ENCODE data around the gene ATAD3A.
A peak's percentile ranks its signal among the peaks of the same experiment; 100 is the strongest.
"Not testable (repeated sequence)": the region's sequence is repeated elsewhere in the genome, so short reads cannot be mapped to it uniquely, and the experiment has no call there.

The ATAD3A gene

DNA sequence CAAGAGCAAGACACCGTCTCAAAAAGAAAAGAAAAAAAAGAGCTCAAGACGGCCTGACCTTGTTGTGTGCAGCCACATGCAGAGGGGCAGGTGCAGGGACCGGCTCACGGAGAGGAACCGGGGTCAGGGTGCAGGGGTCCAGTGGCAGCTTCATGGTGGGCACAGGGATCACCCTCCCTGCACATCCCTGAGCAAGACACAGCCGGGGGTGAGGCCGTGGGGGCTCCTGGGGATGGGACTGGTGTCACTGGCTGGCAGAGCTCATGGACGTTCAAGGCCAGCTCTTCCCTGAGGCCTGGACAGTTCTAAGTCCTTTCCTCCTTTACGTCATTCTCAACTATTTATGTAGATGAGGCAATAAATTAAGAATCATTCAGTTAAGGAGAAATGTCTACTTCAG is 35.0 kb downstream of the ATAD3A start:
- no peak for DNase-seq
- H3K36me3 Mint-ChIP-seq = peaks cover 9% of the 10 kb centered on the region
- H3K27ac Mint-ChIP-seq = no peak overlapping the region
- no peaks in the 10 kb centered on the region for H3K4me1 Mint-ChIP-seq
- H3K27me3 Mint-ChIP-seq = no peaks in the 10 kb centered on the region
- no peak overlapping the region for H3K4me3 Mint-ChIP-seq
- no peaks in the 10 kb centered on the region for H3K9me3 Mint-ChIP-seq
- CTCF ChIA-PET = no interaction called here

DNA sequence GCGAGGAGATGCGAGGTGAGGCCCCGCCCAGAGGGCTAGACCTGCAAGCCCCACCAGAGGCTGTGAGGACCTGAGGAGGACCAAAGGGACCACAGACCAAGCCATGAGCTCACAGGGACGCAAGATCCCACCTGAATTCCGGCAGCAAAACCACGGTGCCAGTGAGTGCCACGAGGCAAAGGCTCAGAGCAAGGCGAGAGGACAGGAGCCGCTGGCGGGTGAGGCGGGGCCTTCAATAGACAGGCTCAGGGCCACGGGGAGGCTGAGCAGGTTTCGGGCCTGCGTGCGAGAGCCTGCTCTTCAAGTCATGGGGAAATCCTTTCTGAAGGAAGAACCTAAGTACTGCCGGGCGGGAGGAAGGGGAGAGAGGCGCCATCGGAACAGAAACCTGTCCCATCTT is 35.5 kb downstream of the ATAD3A start:
- peaks cover 8% of the 10 kb centered on the region for H3K36me3 Mint-ChIP-seq
- H3K27ac Mint-ChIP-seq = no peak overlapping the region
- no peaks in the 10 kb centered on the region for H3K4me1 Mint-ChIP-seq
- H3K27me3 Mint-ChIP-seq = no peaks in the 10 kb centered on the region
- no peak for DNase-seq
- no peak overlapping the region for H3K4me3 Mint-ChIP-seq
- H3K9me3 Mint-ChIP-seq = no peaks in the 10 kb centered on the region
- CTCF ChIA-PET = no interaction called here

DNA sequence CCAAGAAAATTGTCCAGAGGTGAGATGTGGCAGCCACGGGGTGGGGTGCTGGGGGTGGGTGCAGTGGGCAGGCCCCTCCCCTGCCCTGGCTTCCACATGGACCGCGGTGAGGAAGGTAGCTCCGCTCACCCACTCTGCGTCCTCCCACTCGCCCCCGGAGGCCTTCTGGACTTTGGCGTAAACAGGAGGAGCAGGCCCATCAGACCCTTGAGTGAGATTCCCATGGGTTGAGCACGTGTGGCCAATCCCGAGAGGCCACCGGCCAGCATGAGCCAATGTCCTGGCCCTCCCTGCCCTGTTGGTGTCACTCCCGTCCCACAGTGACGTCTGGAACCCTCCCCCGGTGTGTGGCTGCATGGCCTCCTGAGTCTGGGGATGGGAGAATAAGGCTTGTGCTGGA is 36.6 kb downstream of the ATAD3A start:
- Mint-ChIP-seq H3K27ac (no peak overlapping the region), H3K9me3 (no peaks in the 10 kb centered on the region), H3K36me3 (peaks cover 5% of the 10 kb centered on the region), H3K4me3 (no peak overlapping the region), H3K27me3 (no peaks in the 10 kb centered on the region), H3K4me1 (no peaks in the 10 kb centered on the region)
- no peak for DNase-seq
- CTCF ChIA-PET = no interaction called here

DNA sequence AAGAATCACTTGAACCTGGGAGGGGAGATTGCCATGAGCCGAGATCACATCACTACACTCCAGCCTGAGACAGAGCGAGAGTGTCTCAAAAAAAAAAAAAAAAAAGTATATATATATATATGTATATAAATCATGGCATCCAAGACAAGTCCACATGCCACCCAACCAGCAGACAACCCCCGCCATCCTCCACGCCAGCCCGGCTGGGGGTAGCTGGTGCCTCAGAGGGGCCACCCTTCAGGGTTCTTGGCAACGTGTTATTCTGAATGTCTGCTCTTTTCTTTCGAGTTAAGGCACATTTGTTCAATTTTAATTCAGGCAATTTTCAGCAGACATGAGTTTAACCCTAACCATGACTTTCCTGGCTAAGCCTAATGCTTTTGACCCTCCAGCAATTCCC is 38.1 kb downstream of the ATAD3A start:
- H3K27ac Mint-ChIP-seq = no peak overlapping the region
- no peaks in the 10 kb centered on the region for H3K4me1 Mint-ChIP-seq
- CTCF ChIA-PET = no interaction called here
- H3K4me3 Mint-ChIP-seq = no peak overlapping the region
- no peaks in the 10 kb centered on the region for H3K9me3 Mint-ChIP-seq
- H3K27me3 Mint-ChIP-seq = no peaks in the 10 kb centered on the region
- DNase-seq = no peak
- peaks cover 5% of the 10 kb centered on the region for H3K36me3 Mint-ChIP-seq

- no peak for DNase-seq
- H3K4me1 Mint-ChIP-seq = no peaks in the 10 kb centered on the region
- CTCF ChIA-PET = no interaction called here
These were observed 38.9 kb downstream of the ATAD3A start for GRCh38 chr1:1550591-1551432.

GRCh38 chr1:1551524-1552262 is 39.7 kb downstream of the ATAD3A start:
- CTCF ChIA-PET = no interaction called here
- no peaks in the 10 kb centered on the region for H3K4me1 Mint-ChIP-seq
- H3K9me3 Mint-ChIP-seq = no peaks in the 10 kb centered on the region
- H3K27me3 Mint-ChIP-seq = no peaks in the 10 kb centered on the region
- H3K36me3 Mint-ChIP-seq = peaks cover 6% of the 10 kb centered on the region
- H3K27ac Mint-ChIP-seq = peak overlapping the region; percentile 33
- DNase-seq = no peak
- H3K4me3 Mint-ChIP-seq = no peak overlapping the region

More at GRCh38 chr1:1550591-1551432, 38.9 kb downstream of the ATAD3A start:
- peaks cover 5% of the 10 kb centered on the region for H3K36me3 Mint-ChIP-seq
- no peak overlapping the region for H3K27ac Mint-ChIP-seq
- H3K9me3 Mint-ChIP-seq = no peaks in the 10 kb centered on the region
- H3K4me3 Mint-ChIP-seq = no peak overlapping the region
- no peaks in the 10 kb centered on the region for H3K27me3 Mint-ChIP-seq

GRCh38 chr1:1552263-1552639 is 40.3 kb downstream of the ATAD3A start:
- CTCF ChIA-PET = no interaction called here
- H3K9me3 Mint-ChIP-seq = no peaks in the 10 kb centered on the region
- no peaks in the 10 kb centered on the region for H3K4me1 Mint-ChIP-seq
- no peak for DNase-seq
- no peaks in the 10 kb centered on the region for H3K27me3 Mint-ChIP-seq
- peaks cover 6% of the 10 kb centered on the region for H3K36me3 Mint-ChIP-seq
- H3K27ac Mint-ChIP-seq = peak overlapping the region; percentile 33
- H3K4me3 Mint-ChIP-seq = no peak overlapping the region

DNA sequence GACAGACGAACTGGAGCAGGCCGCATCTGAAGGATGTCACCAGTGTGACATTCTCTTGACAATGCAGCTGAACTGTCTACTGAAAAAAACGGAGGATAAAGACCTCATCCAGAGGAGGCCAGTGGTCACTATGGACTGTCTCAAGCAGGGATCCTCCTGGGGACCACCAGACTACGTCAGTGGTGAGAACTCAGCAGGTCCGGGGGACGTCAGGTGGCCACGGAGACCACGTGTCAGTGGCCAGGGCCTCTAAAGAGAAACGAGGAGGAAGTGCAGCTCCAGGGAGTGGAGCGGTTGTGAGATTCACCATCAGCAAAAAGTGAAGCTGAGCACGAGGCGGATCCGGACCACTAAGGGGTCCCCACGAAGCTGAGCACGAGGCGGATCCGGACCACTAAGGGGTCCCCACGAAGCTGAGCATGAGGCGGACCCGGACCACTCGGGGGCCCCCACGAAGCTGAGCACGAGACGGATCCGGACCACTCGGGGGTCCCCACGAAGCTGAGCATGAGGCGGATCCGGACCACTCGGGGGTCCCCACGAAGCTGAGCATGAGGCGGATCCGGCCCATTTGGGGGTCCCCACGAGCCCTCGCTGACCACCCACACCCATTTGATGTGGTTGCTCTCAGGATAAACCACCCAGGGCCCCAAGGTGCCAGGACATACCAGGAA is 42.0 kb downstream of the ATAD3A start:
- H3K9me3 Mint-ChIP-seq = no peaks in the 10 kb centered on the region
- CTCF ChIA-PET = no interaction called here
- no peak overlapping the region for H3K27ac Mint-ChIP-seq
- DNase-seq = no peak
- no peaks in the 10 kb centered on the region for H3K27me3 Mint-ChIP-seq
- H3K4me1 Mint-ChIP-seq = no peaks in the 10 kb centered on the region
- peaks cover 5% of the 10 kb centered on the region for H3K36me3 Mint-ChIP-seq
- no peak overlapping the region for H3K4me3 Mint-ChIP-seq

GRCh38 chr1:1554550-1554925 is 42.6 kb downstream of the ATAD3A start:
- Mint-ChIP-seq H3K27ac (no peak overlapping the region), H3K27me3 (no peaks in the 10 kb centered on the region), H3K9me3 (no peaks in the 10 kb centered on the region), H3K4me3 (no peak overlapping the region), H3K4me1 (no peaks in the 10 kb centered on the region), H3K36me3 (peaks cover 6% of the 10 kb centered on the region)
- CTCF ChIA-PET = no interaction called here
- no peak for DNase-seq

DNA sequence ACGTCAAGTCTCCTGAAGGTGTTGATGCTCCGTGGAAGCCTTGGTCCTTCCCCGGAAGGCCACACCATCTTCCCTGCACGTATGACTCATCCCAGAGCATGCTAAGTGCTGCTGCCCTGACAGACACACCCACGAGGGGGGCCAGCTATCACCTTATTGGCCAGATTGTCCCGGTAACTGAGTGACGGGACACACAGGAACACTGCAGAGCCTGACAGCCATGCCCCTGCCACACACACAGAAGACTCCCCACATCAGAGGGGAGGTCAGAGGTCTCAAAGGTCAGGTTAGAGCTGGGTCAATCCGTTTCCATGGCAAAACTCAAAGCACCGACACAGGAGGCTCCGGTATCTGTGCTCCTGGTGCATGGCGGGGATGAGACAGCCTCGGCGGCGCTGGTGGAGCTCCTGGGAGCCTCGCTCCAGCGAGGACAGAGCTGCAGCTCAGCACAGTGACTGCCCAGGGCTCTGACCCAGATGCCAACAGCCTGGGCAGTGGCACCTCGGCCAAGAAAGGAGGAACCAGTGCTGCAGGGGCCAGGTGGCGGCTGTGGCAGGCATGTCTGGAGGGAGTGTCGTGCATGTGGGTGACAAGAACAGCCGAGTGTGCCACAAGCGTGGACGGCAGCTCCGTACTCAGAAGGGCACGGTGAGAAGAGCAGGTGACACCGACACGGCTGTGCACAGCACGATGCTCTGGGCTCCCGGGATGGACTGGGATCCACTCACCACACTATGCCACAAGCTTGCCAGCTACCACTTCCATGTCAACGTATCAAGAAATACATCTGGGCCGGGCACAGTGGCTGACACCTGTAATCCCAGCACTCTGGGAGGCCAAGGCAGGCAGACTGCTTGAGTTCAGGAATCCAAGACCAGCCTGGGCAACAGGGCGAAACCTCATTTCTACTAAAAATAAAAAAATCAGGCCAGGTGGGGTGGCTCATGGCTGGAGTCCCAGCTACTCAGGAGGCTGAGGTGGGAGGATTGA is 43.3 kb downstream of the ATAD3A start:
- no peak overlapping the region for H3K4me3 Mint-ChIP-seq
- H3K36me3 Mint-ChIP-seq = peaks cover 7% of the 10 kb centered on the region
- no peak overlapping the region for H3K27ac Mint-ChIP-seq
- CTCF ChIA-PET = no interaction called here
- no peaks in the 10 kb centered on the region for H3K27me3 Mint-ChIP-seq
- DNase-seq = no peak
- no peaks in the 10 kb centered on the region for H3K9me3 Mint-ChIP-seq
- no peaks in the 10 kb centered on the region for H3K4me1 Mint-ChIP-seq

- no peaks in the 10 kb centered on the region for H3K4me1 Mint-ChIP-seq
- no peaks in the 10 kb centered on the region for H3K9me3 Mint-ChIP-seq
- no peak overlapping the region for H3K27ac Mint-ChIP-seq
- no peak overlapping the region for H3K4me3 Mint-ChIP-seq
- CTCF ChIA-PET = no interaction called here
- no peaks in the 10 kb centered on the region for H3K27me3 Mint-ChIP-seq
- no peak for DNase-seq
- H3K36me3 Mint-ChIP-seq = peaks cover 15% of the 10 kb centered on the region
These were observed 44.5 kb downstream of the ATAD3A start for GRCh38 chr1:1556505-1556904.

DNA sequence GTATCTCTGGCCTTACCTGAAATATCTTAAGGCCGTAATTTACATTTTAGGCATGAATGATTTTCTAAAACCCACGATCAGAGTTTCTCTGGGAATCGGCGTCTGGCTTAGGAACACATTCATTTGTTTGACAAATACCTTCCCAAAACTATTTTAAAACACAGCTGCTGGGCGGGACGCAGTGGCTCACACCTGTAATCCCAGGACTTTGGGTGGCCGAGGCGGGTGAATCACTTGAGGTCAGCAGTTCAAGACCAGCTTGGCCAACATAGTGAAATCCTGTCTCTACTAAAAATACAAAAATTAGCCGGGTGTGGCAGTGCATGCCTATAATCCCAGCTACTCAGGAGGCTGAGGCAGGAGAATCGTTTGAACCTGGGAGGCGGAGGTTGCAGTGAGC is 45.0 kb downstream of the ATAD3A start:
- DNase-seq, H3K9me3 Mint-ChIP-seq, H3K27ac Mint-ChIP-seq, H3K4me3 Mint-ChIP-seq, H3K27me3 Mint-ChIP-seq, H3K4me1 Mint-ChIP-seq, CTCF ChIA-PET: not testable (repeated sequence)
- peaks cover 20% of the 10 kb centered on the region for H3K36me3 Mint-ChIP-seq

GRCh38 chr1:1557688-1558087 is 45.7 kb downstream of the ATAD3A start:
- H3K9me3 Mint-ChIP-seq, DNase-seq, H3K4me1 Mint-ChIP-seq, H3K4me3 Mint-ChIP-seq, CTCF ChIA-PET, H3K27me3 Mint-ChIP-seq, H3K27ac Mint-ChIP-seq: not testable (repeated sequence)
- H3K36me3 Mint-ChIP-seq = peaks cover 24% of the 10 kb centered on the region

- Mint-ChIP-seq H3K4me3 (no peak overlapping the region), H3K27me3 (no peaks in the 10 kb centered on the region), H3K4me1 (no peaks in the 10 kb centered on the region), H3K27ac (peak overlapping the region; percentile 33), H3K36me3 (peaks cover 28% of the 10 kb centered on the region), H3K9me3 (no peaks in the 10 kb centered on the region)
- DNase-seq = no peak
- CTCF ChIA-PET = no interaction called here
These were observed 46.6 kb downstream of the ATAD3A start for GRCh38 chr1:1558591-1558990.
